ENCODE data around the gene ZNF169. TPM values are rescaled to one million over a fixed set of nuclear protein-coding genes. Genes with fewer than 3 reads are reported as not detected.

Gene ZNF169
- total and polyA plus RNA-seq, 2 of the 8 experiments (the other 6 are each of a cell fraction or from before 2014, with no cell fraction given), result 7.0 to 9.0 TPM

GRCh38 chr9:94212531-94212930 lies 46.6 kb upstream of the ZNF169 start (continued):
- TF ChIP-seq BCL11A (IDR thresholded peaks at IDR 0.05; ENCODE audit: low read depth in 2 of 2, low read length in 2 of 2), result no peak
- TF ChIP-seq RBBP5 (IDR thresholded peaks at IDR 0.05; ENCODE audit: borderline replicate concordance, low read depth, low read length), result no peak
- TF ChIP-seq NANOG (IDR thresholded peaks at IDR 0.05; ENCODE audit: insufficient read depth, low read depth, low read length, poor library complexity, severe bottlenecking), result peak; percentile 83
- TF ChIP-seq CHD7 (IDR thresholded peaks at IDR 0.05; ENCODE audit: insufficient replicate concordance, low read length), result no peak
- peak in 1 of 2 experiments; percentile 32; a peak in 1 of 3 replicates for TF ChIP-seq EP300 (IDR thresholded peaks at IDR 0.05; ENCODE audit: borderline replicate concordance in 1 of 2, low read depth in 2 of 2, low read length in 2 of 2)
- no peak for TF ChIP-seq TAF7 (optimal IDR thresholded peaks at IDR 0.05; ENCODE audit: borderline replicate concordance, low read depth, low read length)

Data from H1 (cell line).